Stimulated activated naive CD8-positive, alpha-beta T cell treated with anti-CD3 and anti-CD28 coated beads, Interleukin-15, amount 100 ng/mL, for 72 hours (primary cell): Measurements from ENCODE around the gene CEBPE.

Experiments
- ATAC-seq: fragments of 150-1000 bp; cut with Tn5 transposase; 2 replicates; pipeline ENCODE4 v1.10.0; 2021; ENCODE audit warnings: mild to moderate bottlenecking, moderate library complexity
- DNase-seq, 2 donors: peaks; one replicate each; pipeline ENCODE4 v3.0.0; 2021 to 2022
- H3K27ac Mint-ChIP-seq, 2 donors: one replicate each; pipeline ENCODE4 v1.8.0; 2022; ENCODE audit warnings: mild to moderate bottlenecking in 2 of 2, mixed read lengths in 2 of 2, moderate library complexity in 2 of 2
- H3K27me3 Mint-ChIP-seq: one replicate; pipeline ENCODE4 v1.8.0; 2022; ENCODE audit warnings: mixed read lengths
- H3K4me1 Mint-ChIP-seq: one replicate; pipeline ENCODE4 v1.8.0; 2022; ENCODE audit warnings: mild to moderate bottlenecking, mixed read lengths
- H3K4me3 Mint-ChIP-seq, 2 donors: one replicate each; pipeline ENCODE4 v1.8.0; 2022; ENCODE audit warnings: mild to moderate bottlenecking in 2 of 2, mixed read lengths in 2 of 2, moderate library complexity in 1 of 2
- H3K9me3 Mint-ChIP-seq, 2 donors: one replicate each; pipeline ENCODE4 v1.8.0; 2022; ENCODE audit warnings: mixed read lengths in 2 of 2

The CEBPE gene

DNA sequence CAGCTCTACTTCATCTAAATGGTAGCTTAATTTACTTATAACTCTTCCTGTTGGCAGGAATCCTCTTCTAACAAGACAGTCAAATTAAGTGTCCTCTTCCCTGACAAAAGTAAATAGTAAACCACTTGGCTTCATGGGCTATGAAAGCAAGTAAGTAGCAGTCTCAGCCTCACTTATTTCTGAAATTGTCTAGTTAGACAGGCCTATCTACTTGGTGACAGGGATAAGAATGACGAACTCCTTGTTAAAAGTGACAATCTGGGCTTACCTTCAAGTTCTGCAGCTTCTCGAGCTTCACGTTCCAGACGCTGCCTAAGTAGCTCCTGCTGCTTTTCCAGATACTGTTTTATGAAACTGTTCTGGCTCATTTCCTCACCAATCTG lies 28.8 kb downstream of the CEBPE start:
- peaks cover 30% of the 10 kb centered on the region for H3K4me1 Mint-ChIP-seq

GRCh38 chr14:23089498-23090253 lies 29.4 kb downstream of the CEBPE start:
- ATAC-seq (no peak), DNase-seq (no peak)
- H3K4me3 Mint-ChIP-seq: no peak overlapping the region
- no peaks in the 10 kb centered on the region for H3K27me3 Mint-ChIP-seq
- peaks cover 30% of the 10 kb centered on the region for H3K4me1 Mint-ChIP-seq
- no peak overlapping the region for H3K27ac Mint-ChIP-seq
- H3K9me3 Mint-ChIP-seq: no peaks in the 10 kb centered on the region

More for the DNA sequence above, 28.8 kb downstream of the CEBPE start:
- no peak for DNase-seq
- H3K27me3 Mint-ChIP-seq: no peaks in the 10 kb centered on the region
- no peak for ATAC-seq
- H3K4me3 Mint-ChIP-seq: no peak overlapping the region
- H3K27ac Mint-ChIP-seq: no peak overlapping the region
- H3K9me3 Mint-ChIP-seq: no peaks in the 10 kb centered on the region

GRCh38 chr14:23086565-23086964 lies 32.5 kb downstream of the CEBPE start:
- ATAC-seq (no peak), DNase-seq (no peak)
- Mint-ChIP-seq H3K27me3 (no peaks in the 10 kb centered on the region), H3K9me3 (no peaks in the 10 kb centered on the region), H3K4me3 (no peak overlapping the region), H3K4me1 (peaks cover 23% of the 10 kb centered on the region), H3K27ac (peak overlapping the region in 1 of 2 donors; percentile 35)

GRCh38 chr14:23085458-23085857 lies 33.6 kb downstream of the CEBPE start:
- no peak for DNase-seq
- Mint-ChIP-seq H3K27me3 (no peaks in the 10 kb centered on the region), H3K27ac (peak overlapping the region in 1 of 2 donors; percentile 89), H3K4me1 (peaks cover 23% of the 10 kb centered on the region), H3K4me3 (no peak overlapping the region), H3K9me3 (no peaks in the 10 kb centered on the region)
- ATAC-seq: no peak

DNA sequence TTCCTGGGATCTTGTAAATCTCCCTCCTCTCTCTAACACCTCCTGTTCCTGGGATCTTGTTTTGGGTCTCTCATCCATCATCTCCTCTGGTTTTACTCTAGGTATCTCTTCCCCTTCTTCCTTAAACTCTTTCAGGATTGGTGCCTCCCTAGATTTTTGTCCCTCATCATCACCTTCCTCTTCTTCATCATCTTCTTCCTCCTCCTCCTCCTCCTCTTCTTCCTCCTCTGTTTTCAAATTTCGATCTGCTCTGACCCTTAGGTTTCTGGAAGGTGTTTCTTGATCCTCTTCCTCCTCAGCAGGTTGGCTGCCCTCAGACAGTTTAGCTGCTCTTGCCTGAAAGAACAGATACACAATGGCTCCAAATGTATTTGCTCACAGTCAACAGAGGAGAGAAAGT lies 38.6 kb downstream of the CEBPE start:
- H3K27ac Mint-ChIP-seq: peak overlapping the region in 1 of 2 donors; percentile 22
- no peaks in the 10 kb centered on the region for H3K9me3 Mint-ChIP-seq
- H3K4me1 Mint-ChIP-seq: peaks cover 2% of the 10 kb centered on the region
- DNase-seq (no peak), ATAC-seq (no peak)
- H3K4me3 Mint-ChIP-seq: no peak overlapping the region
- H3K27me3 Mint-ChIP-seq: no peaks in the 10 kb centered on the region

DNA sequence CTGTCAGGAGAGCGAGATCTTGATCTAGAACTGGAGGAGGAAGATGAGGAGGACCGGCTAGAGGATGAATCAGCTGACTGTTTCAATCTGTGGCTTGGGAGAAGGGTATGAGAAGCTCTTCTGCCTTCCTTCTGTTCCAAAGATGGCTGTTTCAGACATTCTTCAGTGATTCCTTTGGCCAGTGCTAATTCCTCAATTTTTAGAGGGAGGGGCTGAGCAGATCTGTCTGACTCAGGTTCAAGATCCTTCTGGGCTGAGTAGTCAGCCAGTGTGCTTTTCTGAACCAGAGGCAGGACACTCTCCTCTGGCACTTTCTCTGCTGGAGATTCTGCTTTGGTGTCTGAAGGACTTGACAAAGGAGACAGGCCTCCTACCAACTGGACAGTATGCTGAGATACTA lies 39.3 kb downstream of the CEBPE start:
- no peaks in the 10 kb centered on the region for H3K27me3 Mint-ChIP-seq
- no peak overlapping the region for H3K4me3 Mint-ChIP-seq
- H3K27ac Mint-ChIP-seq: no peak overlapping the region

GRCh38 chr14:23078692-23079116 lies 40.4 kb downstream of the CEBPE start:
- H3K4me1 Mint-ChIP-seq: no peaks in the 10 kb centered on the region
- H3K4me3 Mint-ChIP-seq: no peak overlapping the region
- H3K27me3 Mint-ChIP-seq: no peaks in the 10 kb centered on the region
- DNase-seq: no peak
- no peak overlapping the region for H3K27ac Mint-ChIP-seq
- H3K9me3 Mint-ChIP-seq: no peaks in the 10 kb centered on the region
- no peak for ATAC-seq

More for the DNA sequence above, 39.3 kb downstream of the CEBPE start:
- ATAC-seq: no peak
- Mint-ChIP-seq H3K9me3 (no peaks in the 10 kb centered on the region), H3K4me1 (no peaks in the 10 kb centered on the region)
- DNase-seq: no peak

GRCh38 chr14:23077962-23078361 lies 41.1 kb downstream of the CEBPE start:
- Mint-ChIP-seq H3K27ac (peak overlapping the region in 1 of 2 donors; percentile 3), H3K27me3 (no peaks in the 10 kb centered on the region)

DNA sequence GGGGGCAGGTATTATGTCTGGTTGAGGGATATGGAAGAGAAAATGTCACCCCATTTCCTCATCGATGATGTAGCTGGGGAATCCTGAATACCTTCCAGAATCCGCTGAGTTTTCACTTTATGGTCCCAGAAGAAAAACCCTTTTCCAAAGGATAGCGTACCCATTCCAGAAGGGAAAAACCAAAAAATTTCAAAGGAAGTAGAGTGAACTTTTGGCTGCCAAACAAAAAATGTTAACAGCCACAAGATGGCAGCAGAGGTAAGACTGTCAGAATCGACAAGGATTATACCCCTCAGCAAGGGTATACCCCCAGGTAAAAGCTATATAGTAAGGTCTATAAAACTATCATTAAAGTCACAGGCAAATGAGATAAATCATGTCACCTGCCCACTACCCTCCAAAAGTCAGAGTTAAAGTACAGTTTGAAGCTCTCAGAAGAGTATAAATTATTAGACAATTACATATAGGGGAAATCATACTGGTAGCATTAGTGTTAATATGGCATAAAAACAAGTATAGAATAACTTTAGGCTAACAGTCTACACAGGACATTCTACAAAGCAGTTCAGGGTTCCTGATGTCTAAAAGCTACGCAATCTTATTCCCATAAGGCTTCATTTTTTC lies 42.2 kb downstream of the CEBPE start:
- Mint-ChIP-seq H3K4me1 (peaks cover 6% of the 10 kb centered on the region), H3K27ac (no peak overlapping the region), H3K9me3 (no peaks in the 10 kb centered on the region), H3K4me3 (no peak overlapping the region), H3K27me3 (no peaks in the 10 kb centered on the region)
- DNase-seq (no peak), ATAC-seq (no peak)

More at GRCh38 chr14:23077962-23078361, 41.1 kb downstream of the CEBPE start:
- DNase-seq (no peak), ATAC-seq (no peak)
- no peaks in the 10 kb centered on the region for H3K4me1 Mint-ChIP-seq
- H3K9me3 Mint-ChIP-seq: no peaks in the 10 kb centered on the region
- H3K4me3 Mint-ChIP-seq: no peak overlapping the region

GRCh38 chr14:23074906-23075305 lies 44.1 kb downstream of the CEBPE start:
- Mint-ChIP-seq H3K27ac (no peak overlapping the region), H3K4me3 (no peak overlapping the region), H3K4me1 (peaks cover 22% of the 10 kb centered on the region), H3K9me3 (no peaks in the 10 kb centered on the region), H3K27me3 (no peaks in the 10 kb centered on the region)
- ATAC-seq (no peak), DNase-seq (no peak)

DNA sequence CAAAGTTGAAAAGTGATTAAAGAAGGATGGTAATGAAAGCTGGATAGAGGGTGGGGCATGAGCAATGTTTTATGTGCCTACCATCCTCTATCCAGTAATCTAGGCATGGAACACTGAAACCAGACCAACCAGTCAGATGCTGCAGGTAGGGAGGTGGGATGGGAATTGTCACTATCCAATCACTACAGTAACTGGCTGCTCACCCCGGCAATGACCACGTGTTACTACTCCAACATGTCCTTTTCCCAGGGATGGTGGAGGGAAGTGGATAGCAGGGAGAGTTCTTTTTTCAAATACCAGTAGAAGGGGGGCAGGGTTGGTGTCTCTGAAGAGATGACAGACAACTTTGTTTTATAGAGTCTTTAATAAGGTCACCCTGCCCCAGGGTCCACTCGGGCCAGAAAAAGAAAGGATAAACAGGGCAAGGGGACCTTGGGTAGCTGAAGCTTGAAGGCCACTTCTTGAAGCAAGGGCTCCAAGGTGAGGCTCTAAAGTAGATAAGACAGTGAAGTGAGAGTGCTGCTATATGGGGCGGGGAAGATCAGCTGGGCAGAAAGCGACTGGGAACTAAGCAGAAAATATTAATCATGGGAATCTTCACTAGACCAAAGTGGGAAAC lies 47.0 kb downstream of the CEBPE start:
- DNase-seq (no peak), ATAC-seq (no peak)
- H3K27me3 Mint-ChIP-seq: no peaks in the 10 kb centered on the region
- H3K27ac Mint-ChIP-seq: peak overlapping the region in 1 of 2 donors; percentile 92
- peaks cover 41% of the 10 kb centered on the region for H3K4me1 Mint-ChIP-seq
- no peaks in the 10 kb centered on the region for H3K9me3 Mint-ChIP-seq
- peak overlapping the region; percentile 80 to 87 for H3K4me3 Mint-ChIP-seq

GRCh38 chr14:23071244-23071920 lies 47.7 kb downstream of the CEBPE start:
- ATAC-seq (peak; percentile 96), DNase-seq (peak; percentile 68 to 75)
- Mint-ChIP-seq H3K4me1 (peaks cover 45% of the 10 kb centered on the region), H3K27me3 (no peaks in the 10 kb centered on the region), H3K4me3 (peak overlapping the region; percentile 80 to 87), H3K27ac (peak overlapping the region; percentile 78 to 92), H3K9me3 (no peaks in the 10 kb centered on the region)

GRCh38 chr14:23070262-23071129 lies 48.6 kb downstream of the CEBPE start:
- H3K4me3 Mint-ChIP-seq: peak overlapping the region; percentile 80 to 87
- peak overlapping the region; percentile 43 to 78 for H3K27ac Mint-ChIP-seq
- no peaks in the 10 kb centered on the region for H3K27me3 Mint-ChIP-seq
- no peaks in the 10 kb centered on the region for H3K9me3 Mint-ChIP-seq
- ATAC-seq: no peak
- H3K4me1 Mint-ChIP-seq: peaks cover 53% of the 10 kb centered on the region
- DNase-seq: no peak

- Mint-ChIP-seq H3K27ac (peak overlapping the region in 1 of 2 donors; percentile 59), H3K27me3 (no peaks in the 10 kb centered on the region), H3K4me3 (no peak overlapping the region), H3K4me1 (peaks cover 54% of the 10 kb centered on the region), H3K9me3 (no peaks in the 10 kb centered on the region)
- ATAC-seq (no peak), DNase-seq (no peak)
Measured at GRCh38 chr14:23069413-23069806, 49.6 kb downstream of the CEBPE start.
